Tibial nerve (tissue), 4 donors: ENCODE data around the gene SETD7. TPM values are rescaled to one million over a fixed set of nuclear protein-coding genes. Genes with fewer than 3 reads are reported as not detected.
A peak's percentile ranks its signal among the peaks of the same experiment; 100 is the strongest.

Experiments
- DNase-seq, 2 donors: peaks; one replicate each; pipeline ENCODE4 v3.0.0-alpha.2; 2019; ENCODE audit warnings: low spot score in 2 of 2
- H3K27ac ChIP-seq, 4 donors: fragments of 200-600 bp; sonication (generic) in 3 of 4; one replicate each; pipeline ENCODE4 v1.5.1; 2017 to 2019; ENCODE audit warnings: mild to moderate bottlenecking in 1 of 4
- H3K27me3 ChIP-seq, 2 donors: fragments of 200-600 bp; sonication (generic) in 1 of 2; one replicate each; pipeline versions ENCODE4 v1.5.1 to v1.6.0; 2017 to 2019
- H3K36me3 ChIP-seq, 3 donors: fragments of 200-600 bp; sonication (generic); one replicate each; pipeline ENCODE4 v1.5.1; 2018 to 2019
- H3K4me1 ChIP-seq, 4 donors: fragments of 200-600 bp; sonication (generic) in 3 of 4; one replicate each; pipeline ENCODE4 v1.5.1; 2017 to 2019
- H3K4me3 ChIP-seq, 4 donors: fragments of 200-600 bp; sonication (generic) in 3 of 4; one replicate each; pipeline ENCODE4 v1.5.1; 2017 to 2019; ENCODE audit warnings: mild to moderate bottlenecking in 1 of 4, moderate library complexity in 1 of 4
- H3K9me3 ChIP-seq, 4 donors: fragments of 200-600 bp; sonication (generic) in 3 of 4; one replicate each; pipeline ENCODE4 v1.5.1; 2017 to 2019
- CTCF ChIP-seq, 5 experiments: fragments of 200-600 bp in 3 of 5; fragments of 450-650 bp in 2 of 5; sonication (generic) in 3 of 5; IDR thresholded peaks; one replicate each; pipeline ENCODE4 v1.5.1; 2016 to 2019; ENCODE audit warnings: antibody characterized with exemption in 5 of 5, mild to moderate bottlenecking in 3 of 5, moderate library complexity in 2 of 5
- EP300 ChIP-seq, 2 donors: sonication (generic); formaldehyde crosslinking; IDR thresholded peaks; one replicate each; pipeline ENCODE4 v1.6.1; 2017; ENCODE audit warnings: antibody characterized with exemption in 2 of 2, mild to moderate bottlenecking in 1 of 2
- POLR2A ChIP-seq, 2 donors: fragments of 450-650 bp; IDR thresholded peaks; one replicate each; pipeline ENCODE4 v1.6.1; 2017; ENCODE audit warnings: antibody characterized with exemption in 2 of 2, mild to moderate bottlenecking in 2 of 2, moderate library complexity in 2 of 2
- WGBS, 2 donors: methylation state at CpG; one replicate each; pipeline ENCODE4 v1.1.5; 2018; 5-methylcytosine and 5-hydroxymethylcytosine counted together
- total RNA-seq, 4 donors: library from RNA; depleted of rRNA; stranded (reverse); fragments of >200 nt; gene quantifications; one replicate each; pipeline ENCODE4 v1.1.0, GENCODE V29; 2016

Gene SETD7
- total RNA-seq, 4 donors from 2014 or later, result 49.2 to 81.4 (median 65.7) TPM

GRCh38 chr4:139537292-139537691 lies 18.7 kb downstream of the SETD7 start:
- no peak for DNase-seq
- Histone ChIP-seq H3K27ac (no peak overlapping the region), H3K4me1 (peaks cover 0 to 37% (median 9%) of the 10 kb centered on the region in 4 donors), H3K27me3 (no peaks in the 10 kb centered on the region), H3K36me3 (peaks cover 0 to 15% (median 0%) of the 10 kb centered on the region in 3 donors), H3K4me3 (no peak overlapping the region), H3K9me3 (no peaks in the 10 kb centered on the region)
- 95 to 97% methylated on average over 7 of the region's 7 CpGs for WGBS, 2 donors
- no peak for TF ChIP-seq POLR2A (IDR thresholded peaks at IDR 0.05)
- TF ChIP-seq CTCF (IDR thresholded peaks at IDR 0.05), result no peak
- no peak for TF ChIP-seq EP300 (IDR thresholded peaks at IDR 0.05)

- TF ChIP-seq POLR2A (IDR thresholded peaks at IDR 0.05), result no peak
- no peak for TF ChIP-seq CTCF (IDR thresholded peaks at IDR 0.05)
- no peak for TF ChIP-seq EP300 (IDR thresholded peaks at IDR 0.05)
- Histone ChIP-seq H3K4me1 (peaks cover 0 to 32% (median 9%) of the 10 kb centered on the region in 4 donors), H3K27me3 (no peaks in the 10 kb centered on the region), H3K27ac (peak overlapping the region in 2 of 4 donors; percentile 25 to 48), H3K9me3 (no peaks in the 10 kb centered on the region), H3K4me3 (no peak overlapping the region), H3K36me3 (peaks cover 0 to 26% (median 0%) of the 10 kb centered on the region in 3 donors)
- WGBS, 2 donors, result 55 to 64% methylated on average over 5 of the region's 5 CpGs
- DNase-seq, result no peak
Observed at GRCh38 chr4:139535871-139536234, 20.2 kb downstream of the SETD7 start.

- Histone ChIP-seq H3K27me3 (no peaks in the 10 kb centered on the region), H3K9me3 (no peaks in the 10 kb centered on the region), H3K27ac (peak overlapping the region in 2 of 4 donors; percentile 25 to 48), H3K36me3 (peaks cover 0 to 26% (median 0%) of the 10 kb centered on the region in 3 donors), H3K4me1 (peaks cover 0 to 26% (median 5%) of the 10 kb centered on the region in 4 donors), H3K4me3 (no peak overlapping the region)
- 73 to 78% methylated on average over 2 of the region's 2 CpGs for WGBS, 2 donors
- no peak for TF ChIP-seq CTCF (IDR thresholded peaks at IDR 0.05)
- no peak for TF ChIP-seq POLR2A (IDR thresholded peaks at IDR 0.05)
- no peak for TF ChIP-seq EP300 (IDR thresholded peaks at IDR 0.05)
- no peak for DNase-seq
Observed at GRCh38 chr4:139535228-139535870, 20.7 kb downstream of the SETD7 start.

- 95 to 96% methylated on average over 9 of the region's 9 CpGs for WGBS, 2 donors
- Histone ChIP-seq H3K27me3 (no peaks in the 10 kb centered on the region), H3K4me3 (no peak overlapping the region), H3K27ac (no peak overlapping the region), H3K9me3 (no peaks in the 10 kb centered on the region), H3K4me1 (peaks cover 0 to 17% (median 3%) of the 10 kb centered on the region in 4 donors), H3K36me3 (peaks cover 0 to 26% (median 0%) of the 10 kb centered on the region in 3 donors)
- no peak for DNase-seq
- TF ChIP-seq CTCF (IDR thresholded peaks at IDR 0.05), result no peak
Observed at GRCh38 chr4:139534287-139534950, 21.6 kb downstream of the SETD7 start.

GRCh38 chr4:139533511-139533910 lies 22.5 kb downstream of the SETD7 start:
- no peak for TF ChIP-seq EP300 (IDR thresholded peaks at IDR 0.05)
- TF ChIP-seq POLR2A (IDR thresholded peaks at IDR 0.05), result no peak
- no peak for TF ChIP-seq CTCF (IDR thresholded peaks at IDR 0.05)
- H3K27me3 ChIP-seq, result no peaks in the 10 kb centered on the region
- 65 to 75% methylated on average over 3 of the region's 3 CpGs for WGBS, 2 donors
- H3K36me3 ChIP-seq, result peaks cover 0 to 34% (median 0%) of the 10 kb centered on the region in 3 donors
- H3K27ac ChIP-seq, result no peak overlapping the region
- no peaks in the 10 kb centered on the region for H3K9me3 ChIP-seq
- DNase-seq, result no peak
- H3K4me1 ChIP-seq, result peaks cover 0 to 24% (median 3%) of the 10 kb centered on the region in 4 donors
- no peak overlapping the region for H3K4me3 ChIP-seq
